NB4 (cell line): Measurements from ENCODE around the gene DOCK9.

ENCODE experiments used
- POLR2A ChIP-seq: IDR thresholded peaks from 2 replicates; pipeline ENCODE4 v1.6.1; 2011; ENCODE audit warnings: mild to moderate bottlenecking; ENCODE audit not compliant: insufficient read length; ENCODE audit errors: extremely low read depth
- TF ChIP-seq, protein P1 (sequence below): IDR thresholded peaks from one replicate; pipeline ENCODE4 v1.5.1; 2012; ENCODE audit warnings: low read depth, low read length

DNA sequence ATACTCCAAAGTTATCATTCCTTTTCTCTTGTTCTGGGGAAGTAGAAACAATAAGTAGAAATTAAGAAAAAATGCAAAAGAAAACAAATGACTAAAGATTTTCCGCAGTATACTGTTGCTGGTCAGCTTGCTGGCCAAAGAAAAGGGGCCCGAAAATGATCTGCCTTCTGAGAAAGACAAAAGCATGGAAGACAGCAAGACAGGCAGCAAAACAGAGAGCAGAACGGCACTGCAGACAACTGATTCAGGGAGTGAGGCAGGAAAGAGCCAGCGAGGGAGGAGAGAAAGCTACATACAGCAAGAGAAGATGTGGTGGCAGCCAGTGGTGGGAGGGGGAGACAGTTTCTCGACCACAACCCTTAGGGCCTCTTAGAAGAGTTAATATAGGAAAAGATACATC is 5.3 kb upstream of the DOCK9 start:
- TF ChIP-seq, protein P1, sequence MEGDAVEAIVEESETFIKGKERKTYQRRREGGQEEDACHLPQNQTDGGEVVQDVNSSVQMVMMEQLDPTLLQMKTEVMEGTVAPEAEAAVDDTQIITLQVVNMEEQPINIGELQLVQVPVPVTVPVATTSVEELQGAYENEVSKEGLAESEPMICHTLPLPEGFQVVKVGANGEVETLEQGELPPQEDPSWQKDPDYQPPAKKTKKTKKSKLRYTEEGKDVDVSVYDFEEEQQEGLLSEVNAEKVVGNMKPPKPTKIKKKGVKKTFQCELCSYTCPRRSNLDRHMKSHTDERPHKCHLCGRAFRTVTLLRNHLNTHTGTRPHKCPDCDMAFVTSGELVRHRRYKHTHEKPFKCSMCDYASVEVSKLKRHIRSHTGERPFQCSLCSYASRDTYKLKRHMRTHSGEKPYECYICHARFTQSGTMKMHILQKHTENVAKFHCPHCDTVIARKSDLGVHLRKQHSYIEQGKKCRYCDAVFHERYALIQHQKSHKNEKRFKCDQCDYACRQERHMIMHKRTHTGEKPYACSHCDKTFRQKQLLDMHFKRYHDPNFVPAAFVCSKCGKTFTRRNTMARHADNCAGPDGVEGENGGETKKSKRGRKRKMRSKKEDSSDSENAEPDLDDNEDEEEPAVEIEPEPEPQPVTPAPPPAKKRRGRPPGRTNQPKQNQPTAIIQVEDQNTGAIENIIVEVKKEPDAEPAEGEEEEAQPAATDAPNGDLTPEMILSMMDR, result no peak
- no peak for TF ChIP-seq POLR2A
